Stimulated activated CD4-positive, alpha-beta T cell treated with anti-CD3 and anti-CD28 coated beads, Interleukin-1b, Interleukin-23, amount 100 ng/mL, for 24 hours (primary cell): ENCODE measurements around the gene FSIP1.

Experiments used
- DNase-seq, 4 experiments: peaks; one replicate each; pipeline ENCODE4 v3.0.0-alpha.2; 2020; ENCODE audit warnings: low read depth in 4 of 4, low spot score in 1 of 4

Gene FSIP1

GRCh38 chr15:39624806-39625205, 157.8 kb downstream of the FSIP1 start:
- peak in 1 of 4 experiments; percentile 21 for DNase-seq

DNA sequence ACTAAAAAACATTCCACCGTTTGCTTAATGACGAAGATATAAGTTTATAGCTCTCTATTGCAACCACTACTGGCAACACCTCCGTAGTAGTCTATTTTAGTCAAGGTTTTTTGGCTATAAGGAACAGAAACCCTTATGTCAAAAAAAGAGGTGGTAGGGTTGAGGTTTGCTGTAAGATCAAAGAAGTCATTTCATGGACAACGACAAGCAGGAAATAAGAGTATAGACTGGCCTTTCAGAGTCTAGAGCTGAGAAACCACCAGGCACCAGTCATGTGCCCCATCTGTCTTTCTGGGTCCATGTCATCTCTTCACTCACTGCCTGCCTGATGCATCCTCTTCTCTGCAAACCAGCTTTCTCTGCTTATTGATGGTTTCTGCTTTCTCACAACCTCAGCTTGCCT, 159.1 kb downstream of the FSIP1 start:
- no peak for DNase-seq

GRCh38 chr15:39622660-39623516, 159.8 kb downstream of the FSIP1 start:
- DNase-seq: no peak

DNA sequence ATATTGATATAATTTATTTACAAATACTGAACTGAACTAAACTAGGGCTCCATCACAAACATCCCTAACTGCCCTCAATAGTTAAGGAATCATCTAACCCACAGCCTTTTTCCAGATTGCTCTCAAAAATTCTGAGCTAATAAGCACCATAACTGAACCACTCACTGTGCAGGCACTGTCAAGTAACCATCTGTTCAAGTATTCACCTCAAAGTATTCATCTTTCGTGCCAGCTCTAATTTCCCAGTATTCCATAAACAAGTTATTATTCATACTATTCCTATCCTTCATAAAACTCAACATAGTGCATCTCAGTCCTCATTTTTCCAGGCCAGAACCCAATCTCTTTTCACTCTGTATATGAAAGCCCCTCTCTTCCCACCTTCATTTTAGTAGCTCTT, 160.7 kb downstream of the FSIP1 start:
- DNase-seq: no peak

DNA sequence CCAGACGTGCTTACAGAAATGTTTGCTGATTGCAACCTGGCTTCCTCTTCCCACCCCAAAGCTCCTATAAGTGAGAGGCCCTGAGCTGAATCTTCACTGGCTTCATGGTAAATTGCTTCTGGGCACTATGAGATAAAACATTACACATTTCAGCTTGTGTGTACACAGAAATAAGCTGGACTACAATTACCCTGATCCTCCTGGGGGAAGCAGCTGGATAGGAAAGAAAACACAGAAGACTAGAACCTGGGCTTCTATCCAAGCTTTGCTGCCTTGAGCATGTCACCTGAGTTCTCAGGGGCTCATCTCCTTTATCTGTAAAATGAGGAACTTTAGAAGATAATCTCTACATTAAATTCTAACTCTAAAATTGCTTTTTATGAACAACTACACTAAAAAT, 161.4 kb downstream of the FSIP1 start:
- DNase-seq: no peak

DNA sequence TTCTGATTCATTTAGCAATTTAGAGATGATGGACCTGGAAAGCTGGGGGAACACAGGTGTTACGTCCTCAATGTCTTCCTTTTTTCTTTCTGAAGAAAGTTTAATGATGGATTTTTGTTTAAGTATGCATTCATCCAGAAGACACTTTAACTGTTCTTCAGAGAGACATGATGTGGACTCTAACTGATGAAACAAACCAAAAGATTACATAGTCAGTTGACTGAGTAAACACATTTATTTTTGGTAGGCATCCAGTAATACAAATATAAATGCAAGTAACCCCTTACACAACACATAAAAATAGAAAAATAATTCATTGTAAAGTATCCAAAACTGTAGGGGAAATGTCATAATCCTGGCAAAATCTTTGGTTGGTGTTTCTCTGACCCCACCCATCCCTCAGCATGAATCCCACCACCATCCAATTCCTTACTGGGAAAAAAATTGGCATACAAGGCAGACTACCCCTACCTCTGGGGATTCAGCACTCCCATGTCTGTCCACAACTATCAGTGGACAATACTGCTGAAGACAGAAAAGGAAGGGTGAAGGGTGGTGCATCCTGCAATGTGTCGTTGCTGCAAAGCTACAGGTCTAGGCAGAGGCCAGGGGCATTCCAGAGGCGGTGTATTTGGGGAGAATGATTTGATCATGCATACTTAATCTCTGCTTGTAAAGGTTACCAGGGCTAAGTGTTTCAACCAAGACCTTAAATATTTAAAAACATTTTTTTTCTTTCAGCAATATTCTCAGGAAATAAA, 164.4 kb downstream of the FSIP1 start:
- no peak for DNase-seq

DNA sequence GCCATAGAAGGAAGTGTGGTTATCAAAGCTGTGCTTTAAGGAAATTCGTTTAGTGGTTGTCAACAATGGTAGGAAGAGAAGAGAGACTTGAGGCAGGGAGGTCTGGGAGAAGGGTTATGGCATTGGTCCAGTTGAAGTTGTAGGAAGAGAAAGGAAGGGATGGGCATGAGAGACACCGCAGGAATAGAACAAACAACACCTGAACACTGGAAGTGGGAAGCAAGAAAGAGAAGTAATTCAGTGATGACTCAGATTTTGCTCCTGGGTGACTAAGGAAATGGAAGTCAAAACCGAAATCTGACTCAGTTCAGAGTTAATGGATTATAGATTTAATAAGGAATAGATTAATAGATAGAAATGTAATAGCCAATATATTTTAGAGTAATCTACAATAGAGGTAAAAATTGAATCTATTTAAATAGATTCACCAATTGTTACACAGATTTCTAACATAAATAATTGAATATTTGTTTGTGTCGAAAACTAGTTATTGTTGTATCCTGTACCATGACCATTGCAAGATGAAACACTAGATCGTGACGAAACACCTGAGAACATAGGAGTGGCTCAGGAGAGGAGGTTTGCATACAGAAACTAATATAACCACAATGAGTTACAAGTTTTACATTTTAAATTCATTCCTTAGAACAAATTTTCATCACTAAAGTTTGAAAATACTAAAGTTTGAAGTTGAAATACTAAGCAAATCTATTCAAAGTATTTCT, 165.7 kb downstream of the FSIP1 start:
- no peak for DNase-seq

DNA sequence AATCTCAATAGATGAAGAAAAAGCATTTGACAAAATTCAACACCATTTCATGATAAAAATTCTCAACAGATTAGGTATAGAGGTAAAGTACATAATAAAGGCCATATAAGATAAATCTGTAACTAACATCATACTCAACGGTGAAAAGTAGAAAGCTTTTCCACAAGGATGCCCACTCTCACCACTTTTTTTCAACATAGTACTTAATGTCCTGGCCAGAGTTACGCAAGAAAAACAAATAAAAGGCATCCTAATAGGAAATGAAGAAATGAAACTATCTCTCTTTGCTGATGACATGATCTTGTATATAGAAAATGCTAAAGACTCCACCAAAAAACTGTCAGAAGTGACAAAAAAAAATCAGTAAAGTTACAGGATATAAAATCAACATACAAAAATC, 168.8 kb downstream of the FSIP1 start:
- no peak for DNase-seq

GRCh38 chr15:39613271-39613670, 169.4 kb downstream of the FSIP1 start:
- no peak for DNase-seq

DNA sequence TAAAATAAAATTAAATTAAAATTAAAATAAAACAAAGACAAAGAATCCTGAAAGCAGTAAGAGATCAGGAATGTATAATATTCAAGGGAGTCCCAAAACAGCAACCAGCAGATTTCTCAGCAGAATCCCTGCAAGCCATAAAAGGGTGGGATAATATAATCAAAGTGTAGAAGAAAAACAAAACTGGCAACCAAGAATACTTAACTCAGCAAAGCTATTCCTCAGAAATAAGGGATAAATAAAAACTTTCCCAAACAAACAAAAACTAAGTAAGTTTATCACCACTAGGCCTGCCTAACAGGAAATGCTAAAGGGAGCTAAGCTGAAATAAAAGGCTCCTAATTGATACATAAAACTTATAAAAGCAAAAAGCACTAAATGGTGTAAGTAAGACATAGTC, 172.0 kb downstream of the FSIP1 start:
- no peak for DNase-seq

- DNase-seq: no peak
These were observed 173.3 kb downstream of the FSIP1 start for GRCh38 chr15:39609166-39609916.

DNA sequence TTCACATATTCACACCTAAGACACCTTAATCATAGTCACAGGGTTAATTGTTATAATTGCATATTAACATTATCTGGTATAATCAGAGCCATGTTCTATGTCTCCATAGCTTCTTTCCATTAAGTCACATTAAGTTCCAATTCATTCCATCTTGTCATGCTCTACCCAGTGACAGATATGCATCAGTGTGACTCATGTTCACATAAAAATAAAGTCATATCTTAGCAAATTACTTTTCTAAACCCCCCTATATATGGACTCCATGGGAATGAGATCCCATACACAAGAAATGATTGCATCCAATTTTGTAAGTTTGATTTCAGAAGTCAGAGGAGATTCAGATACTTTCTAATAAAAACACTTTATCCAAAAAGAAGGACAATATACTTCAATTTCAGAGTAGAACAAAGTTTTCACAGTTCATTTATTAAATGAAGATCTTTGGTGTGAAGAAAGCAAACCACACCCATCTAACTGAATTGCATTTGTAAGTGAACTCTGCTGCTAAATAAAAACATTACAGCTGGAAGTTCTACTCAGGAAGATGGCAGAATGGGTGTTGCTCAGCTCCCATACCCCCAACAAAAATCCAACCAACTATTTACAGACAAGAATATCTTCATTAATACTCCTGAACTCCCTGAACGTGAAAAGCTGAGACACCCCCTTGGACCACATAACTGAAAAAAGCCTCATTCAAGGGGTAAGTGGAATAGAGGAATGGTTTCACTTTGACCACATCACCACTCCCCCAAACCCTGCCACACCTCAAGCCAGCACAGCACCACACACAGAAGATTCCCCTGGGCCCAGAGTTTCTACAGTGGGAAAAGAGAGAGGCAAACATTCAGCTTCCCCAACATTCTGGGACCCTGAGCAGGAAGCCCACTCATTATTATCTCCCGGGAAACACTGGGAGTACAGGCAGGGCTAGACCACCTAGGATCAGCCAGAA, 174.2 kb downstream of the FSIP1 start:
- DNase-seq: no peak

DNA sequence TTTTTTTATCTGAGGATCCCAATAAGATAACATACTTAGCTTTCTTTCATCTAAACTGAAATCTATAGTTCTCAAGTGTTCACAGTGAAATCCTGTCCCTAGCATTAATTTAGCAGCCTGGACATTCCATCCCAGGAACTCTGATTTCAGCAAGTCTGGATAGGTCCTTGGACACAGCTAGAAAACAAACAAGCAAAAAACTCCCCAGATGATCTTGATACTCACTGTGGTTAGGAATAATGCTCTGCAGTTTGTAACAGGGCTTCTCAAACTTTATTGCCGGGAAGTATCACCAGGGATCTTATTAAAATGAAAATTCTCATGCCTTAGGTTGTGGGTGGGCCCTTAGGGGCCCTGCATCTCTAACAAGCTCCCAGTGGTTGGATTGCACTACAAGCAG, 177.5 kb downstream of the FSIP1 start:
- DNase-seq: no peak

DNA sequence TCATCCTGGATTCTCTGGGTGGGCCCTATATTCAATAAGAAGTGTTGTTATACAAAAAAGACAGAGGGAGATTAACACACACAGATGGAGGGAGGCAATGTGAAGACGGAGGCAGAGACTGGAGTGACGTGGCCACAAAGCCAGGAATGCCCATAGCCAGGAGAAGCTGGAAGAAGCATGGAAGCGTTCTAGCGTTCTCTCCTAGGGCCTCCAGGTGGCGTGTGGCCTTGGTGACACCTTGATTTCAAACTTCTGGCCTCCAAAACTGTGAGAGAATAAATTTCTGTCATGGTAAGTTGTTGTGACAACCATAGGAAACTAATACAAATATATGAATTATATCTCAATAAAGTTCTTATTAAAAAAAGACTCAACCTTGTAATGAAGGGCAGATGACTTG, 180.5 kb downstream of the FSIP1 start:
- DNase-seq: no peak

DNA sequence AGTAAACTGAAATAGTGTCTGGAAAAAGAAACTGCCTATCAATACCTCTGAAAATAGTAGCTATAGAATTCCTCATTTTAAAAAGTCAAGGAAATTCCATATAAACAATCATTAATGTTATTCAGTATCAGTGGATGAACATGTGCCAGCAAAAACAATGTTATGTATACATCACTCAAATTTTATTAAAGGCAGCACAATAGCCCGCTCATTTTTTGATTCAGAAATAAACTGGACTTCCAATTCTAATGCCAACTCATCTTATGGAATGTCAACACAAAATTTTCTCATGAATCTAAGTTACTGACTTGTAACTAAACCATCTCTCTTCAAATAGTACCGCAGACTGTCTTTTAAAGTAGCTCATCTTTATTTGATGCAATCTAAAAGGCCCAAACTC, 182.8 kb downstream of the FSIP1 start:
- no peak for DNase-seq

GRCh38 chr15:39598958-39599845, 183.4 kb downstream of the FSIP1 start:
- DNase-seq: no peak

DNA sequence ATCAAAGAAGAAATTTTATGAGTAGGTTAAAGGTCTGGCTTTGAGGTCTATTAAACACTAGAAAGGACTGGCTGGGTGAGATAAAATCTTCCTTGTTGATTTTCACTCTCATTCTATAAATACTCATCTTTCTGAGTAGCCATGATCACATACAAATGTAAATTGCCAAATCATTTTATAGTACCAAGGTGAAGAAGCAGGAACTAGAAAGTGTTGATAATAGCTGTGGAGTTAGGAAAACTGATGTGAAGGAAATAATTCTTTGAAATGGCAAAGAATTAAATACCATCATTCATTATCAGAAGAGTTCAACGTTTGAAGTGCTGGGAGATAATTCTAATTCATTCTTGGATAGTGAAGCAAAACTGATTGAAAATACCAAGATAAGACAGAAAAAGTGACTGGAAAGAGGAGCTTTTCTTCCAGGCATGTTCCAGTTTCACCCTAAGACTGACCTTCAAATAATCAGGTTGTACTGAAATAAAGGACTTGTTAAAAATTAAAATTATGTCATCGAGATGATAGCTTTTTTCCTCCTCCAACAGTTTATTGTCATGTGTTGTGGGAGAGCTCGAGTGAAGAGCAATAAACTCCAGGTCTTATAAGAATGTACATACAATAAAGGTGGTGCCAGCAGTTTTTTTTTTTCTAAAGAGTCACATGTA, 184.3 kb downstream of the FSIP1 start:
- no peak for DNase-seq

- no peak for DNase-seq
These were observed 184.9 kb downstream of the FSIP1 start for GRCh38 chr15:39597751-39598185.
